GM20000 (cell line): ENCODE measurements around the gene LRRC45.

Source experiments
- DNase-seq: peaks from one replicate; pipeline ENCODE4 v3.0.0; 2012; ENCODE audit warnings: low spot score
- TF ChIP-seq, protein P1 (sequence below): IDR thresholded peaks from 2 replicates; pipeline ENCODE4 v1.5.1; 2012; ENCODE audit warnings: mild to moderate bottlenecking, control low read depth; ENCODE audit errors: extremely low read depth, missing control alignments

LRRC45 gene

GRCh38 chr17:82018989-82019689 lies 4.0 kb upstream of the LRRC45 start:
- no peak for DNase-seq
- TF ChIP-seq, protein P1, sequence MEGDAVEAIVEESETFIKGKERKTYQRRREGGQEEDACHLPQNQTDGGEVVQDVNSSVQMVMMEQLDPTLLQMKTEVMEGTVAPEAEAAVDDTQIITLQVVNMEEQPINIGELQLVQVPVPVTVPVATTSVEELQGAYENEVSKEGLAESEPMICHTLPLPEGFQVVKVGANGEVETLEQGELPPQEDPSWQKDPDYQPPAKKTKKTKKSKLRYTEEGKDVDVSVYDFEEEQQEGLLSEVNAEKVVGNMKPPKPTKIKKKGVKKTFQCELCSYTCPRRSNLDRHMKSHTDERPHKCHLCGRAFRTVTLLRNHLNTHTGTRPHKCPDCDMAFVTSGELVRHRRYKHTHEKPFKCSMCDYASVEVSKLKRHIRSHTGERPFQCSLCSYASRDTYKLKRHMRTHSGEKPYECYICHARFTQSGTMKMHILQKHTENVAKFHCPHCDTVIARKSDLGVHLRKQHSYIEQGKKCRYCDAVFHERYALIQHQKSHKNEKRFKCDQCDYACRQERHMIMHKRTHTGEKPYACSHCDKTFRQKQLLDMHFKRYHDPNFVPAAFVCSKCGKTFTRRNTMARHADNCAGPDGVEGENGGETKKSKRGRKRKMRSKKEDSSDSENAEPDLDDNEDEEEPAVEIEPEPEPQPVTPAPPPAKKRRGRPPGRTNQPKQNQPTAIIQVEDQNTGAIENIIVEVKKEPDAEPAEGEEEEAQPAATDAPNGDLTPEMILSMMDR, result no peak

DNA sequence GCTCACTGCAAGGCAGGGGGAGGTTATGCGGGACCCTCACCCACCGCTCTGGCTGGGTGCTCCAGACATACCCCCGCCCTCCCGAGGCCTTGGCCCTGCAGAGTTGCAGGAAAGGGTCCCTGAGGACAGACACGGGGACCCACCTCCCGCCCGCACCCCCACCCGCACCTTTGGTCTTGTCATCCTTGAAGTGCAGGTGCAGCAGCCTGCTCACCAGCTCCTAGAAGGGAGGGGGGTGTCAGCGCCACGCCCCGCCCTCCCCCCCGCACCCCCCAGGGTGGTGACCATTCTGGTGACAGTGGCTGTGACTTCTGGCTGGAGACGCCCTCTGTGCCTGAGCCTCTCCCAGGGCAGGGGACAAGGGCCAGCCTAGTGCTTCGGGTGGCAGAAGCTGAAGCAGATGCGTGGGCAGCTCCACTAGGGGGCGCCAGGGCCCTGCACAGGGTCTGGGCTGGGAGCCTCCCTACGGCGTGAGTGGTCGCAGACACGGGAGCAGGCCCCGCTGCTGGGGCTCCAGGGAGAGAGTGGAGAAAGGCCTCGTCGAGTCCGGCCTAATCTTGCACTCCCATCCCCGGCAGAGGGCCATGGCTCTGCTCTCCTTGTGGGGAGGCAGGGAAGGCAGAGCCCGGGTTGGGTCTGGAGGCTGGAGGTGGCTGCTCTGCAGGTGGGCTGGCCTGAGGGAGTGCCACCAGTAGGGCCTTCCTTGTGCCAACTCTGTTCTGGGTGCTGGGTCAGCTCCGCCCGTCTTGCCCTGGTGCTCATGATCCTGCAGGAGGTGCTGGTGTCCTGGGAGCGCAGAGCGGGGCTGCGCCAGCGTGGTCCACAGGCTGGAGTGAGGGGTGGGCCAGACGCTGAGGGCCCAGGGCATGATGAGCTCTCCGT lies 3.2 kb upstream of the LRRC45 start:
- TF ChIP-seq, protein P1, result peak; percentile 90
- peak; percentile 88 for DNase-seq

DNA sequence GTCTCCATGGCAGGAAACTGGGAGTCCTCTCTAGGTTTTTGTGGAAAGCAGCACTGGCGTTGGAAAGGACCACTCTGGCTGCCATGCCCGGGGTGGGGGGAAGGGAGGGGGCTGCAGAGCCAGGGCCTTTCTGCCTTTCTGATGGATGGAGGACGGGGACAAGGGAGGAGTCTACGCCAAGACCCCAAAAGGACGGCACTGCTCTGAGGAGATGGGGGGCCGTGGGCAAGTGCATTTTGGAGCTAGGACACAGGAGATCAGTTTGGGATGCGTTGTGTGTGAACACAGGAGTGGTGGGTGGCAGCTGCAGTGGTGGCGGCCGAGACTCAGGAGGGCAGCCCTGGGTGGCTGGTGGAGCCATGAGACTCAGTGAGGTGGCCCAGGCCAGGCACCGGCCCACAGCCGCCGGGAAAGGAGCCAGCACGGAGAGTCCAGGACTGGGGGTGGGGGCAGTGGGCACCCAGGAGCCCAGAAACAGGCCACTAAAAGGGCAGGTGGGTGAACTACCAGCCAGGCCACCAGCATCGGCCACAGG lies 2.5 kb upstream of the LRRC45 start:
- DNase-seq, result no peak
- TF ChIP-seq, protein P1, result no peak

- TF ChIP-seq, protein P1, result peak; percentile 60
- peak; percentile 71 for DNase-seq
Measured at GRCh38 chr17:82021107-82021899, 1.8 kb upstream of the LRRC45 start.

GRCh38 chr17:82021900-82022309 lies 1.2 kb upstream of the LRRC45 start:
- DNase-seq, result no peak
- TF ChIP-seq, protein P1, result no peak

- TF ChIP-seq, protein P1, result no peak
- DNase-seq, result peak; percentile 100
Measured at GRCh38 chr17:82022310-82022980, 660 bp upstream of the LRRC45 start, which contains the start of gene CENPX. CENPX (minus strand) TSS chr17:82022878; CDS start chr17:82022861, 17 bp downstream.
